GM21447 (cell line): ENCODE results near the gene LIME1.

Experiments used
- ATAC-seq: cut with Tn5 transposase; IDR thresholded peaks from one replicate; pipeline ENCODE4 v1.9.1; 2021; ENCODE audit not compliant: unreplicated experiment

The LIME1 gene

DNA sequence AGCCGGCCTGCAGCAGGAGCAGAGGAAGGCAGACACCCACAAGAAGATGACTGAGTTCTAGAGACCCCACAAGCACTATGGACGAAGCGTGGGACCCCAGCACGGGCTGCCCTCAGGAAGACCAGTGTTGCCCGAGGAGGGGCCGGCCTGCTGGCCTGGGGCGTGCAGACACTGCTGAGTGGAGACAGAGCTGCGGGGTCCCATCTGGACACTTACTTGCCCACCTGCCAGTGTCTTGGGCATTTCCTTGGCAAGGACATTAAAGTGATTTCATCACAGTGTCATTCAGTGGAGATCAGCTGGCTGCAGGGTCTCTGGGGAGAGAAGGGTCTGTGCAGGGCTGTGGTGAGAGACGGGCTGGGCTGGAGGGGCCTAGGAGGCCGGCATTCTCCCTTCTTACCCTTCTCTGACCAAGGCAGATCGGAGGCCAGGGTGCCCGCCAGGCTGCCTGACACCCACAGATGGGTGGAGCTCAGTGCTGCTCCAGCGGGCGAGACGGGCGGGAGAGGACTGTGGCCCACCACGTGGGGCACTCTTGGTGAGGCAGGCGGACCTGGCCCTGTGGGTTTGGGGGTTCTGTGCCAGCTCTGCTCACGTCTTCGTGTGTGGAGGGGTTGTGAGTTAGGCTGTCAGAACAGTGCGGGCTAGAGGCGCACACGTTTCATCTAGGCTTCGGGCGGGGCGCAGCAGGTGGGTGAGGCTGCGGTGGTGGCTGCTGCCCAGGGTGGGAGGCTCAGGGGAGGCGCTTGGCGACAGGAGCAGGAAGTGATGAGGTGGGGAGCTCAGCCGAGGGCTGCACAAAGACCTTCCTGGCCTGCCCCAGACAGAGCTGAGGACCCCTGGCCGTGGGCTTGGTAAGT is at the start of gene LIME1:
Gene LIME1 (plus strand): TSS at position 806 of the 860 bp plus-strand sequence. CDS start 886 bp downstream, outside the sequence.
- no peak for ATAC-seq

DNA sequence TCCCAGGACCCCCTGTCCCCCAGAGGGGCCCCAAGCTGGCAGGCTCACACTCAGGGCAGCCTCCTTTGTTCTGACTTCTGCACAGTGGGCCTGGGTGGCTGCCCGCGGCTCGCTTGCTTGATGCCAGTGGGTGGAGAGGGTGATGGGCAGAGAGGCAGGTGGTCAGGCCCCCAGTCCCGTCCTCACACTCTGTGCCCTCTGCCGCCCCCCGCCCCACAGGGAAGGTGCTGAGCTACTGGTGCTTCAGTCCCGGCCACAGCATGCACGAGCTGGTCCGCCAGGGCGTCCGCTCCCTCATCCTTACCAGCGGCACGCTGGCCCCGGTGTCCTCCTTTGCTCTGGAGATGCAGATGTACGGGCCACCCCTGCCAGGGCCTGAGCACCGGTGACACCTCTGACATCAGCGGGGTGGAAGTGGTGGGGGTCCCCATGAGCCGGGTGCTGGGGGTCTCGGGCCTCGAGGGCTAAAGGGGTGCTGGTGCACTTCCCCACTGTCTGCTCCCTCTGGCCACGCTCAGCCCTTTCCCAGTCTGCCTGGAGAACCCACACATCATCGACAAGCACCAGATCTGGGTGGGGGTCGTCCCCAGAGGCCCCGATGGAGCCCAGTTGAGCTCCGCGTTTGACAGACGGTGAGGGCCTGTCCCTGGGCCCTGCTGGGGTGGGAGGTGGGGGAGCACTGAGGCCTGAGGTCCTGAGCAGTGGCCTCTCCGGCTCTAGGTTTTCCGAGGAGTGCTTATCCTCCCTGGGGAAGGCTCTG is 48.9 kb upstream of the LIME1 start:
- ATAC-seq = no peak

DNA sequence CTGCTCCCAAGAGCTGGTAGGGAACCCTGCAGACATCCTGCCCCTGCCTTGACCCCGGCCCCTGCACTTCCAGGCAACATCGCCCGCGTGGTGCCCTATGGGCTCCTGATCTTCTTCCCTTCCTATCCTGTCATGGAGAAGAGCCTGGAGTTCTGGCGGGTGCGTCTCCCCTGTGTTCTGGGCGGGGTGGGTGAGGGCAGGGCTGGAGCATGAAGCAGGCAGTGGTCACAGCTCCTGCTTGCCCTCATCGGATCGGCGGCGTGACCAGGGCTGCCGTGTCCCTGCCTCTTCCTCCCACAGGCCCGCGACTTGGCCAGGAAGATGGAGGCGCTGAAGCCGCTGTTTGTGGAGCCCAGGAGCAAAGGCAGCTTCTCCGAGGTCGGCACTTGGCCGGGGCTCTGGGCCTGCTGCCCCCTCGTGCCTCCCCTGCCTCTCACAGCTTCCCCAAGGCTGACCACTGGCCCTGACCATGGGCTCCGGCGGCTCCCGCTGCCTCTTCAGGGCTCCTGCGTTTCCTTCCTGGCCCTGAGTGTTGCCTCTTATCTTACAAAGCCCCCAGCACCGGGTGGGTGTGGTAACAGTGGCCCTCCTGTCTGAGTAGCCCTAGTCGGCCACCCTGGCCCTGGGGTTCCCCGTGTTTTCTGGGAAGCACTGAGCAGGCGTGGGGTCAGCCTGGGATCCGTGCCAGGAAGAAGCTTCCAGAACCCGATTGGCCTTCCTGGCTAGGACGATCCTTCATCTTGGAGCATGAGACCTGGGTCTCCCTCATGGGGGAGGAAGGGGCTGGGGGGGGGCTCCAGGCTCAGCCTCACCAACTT is 48.0 kb upstream of the LIME1 start:
- no peak for ATAC-seq

DNA sequence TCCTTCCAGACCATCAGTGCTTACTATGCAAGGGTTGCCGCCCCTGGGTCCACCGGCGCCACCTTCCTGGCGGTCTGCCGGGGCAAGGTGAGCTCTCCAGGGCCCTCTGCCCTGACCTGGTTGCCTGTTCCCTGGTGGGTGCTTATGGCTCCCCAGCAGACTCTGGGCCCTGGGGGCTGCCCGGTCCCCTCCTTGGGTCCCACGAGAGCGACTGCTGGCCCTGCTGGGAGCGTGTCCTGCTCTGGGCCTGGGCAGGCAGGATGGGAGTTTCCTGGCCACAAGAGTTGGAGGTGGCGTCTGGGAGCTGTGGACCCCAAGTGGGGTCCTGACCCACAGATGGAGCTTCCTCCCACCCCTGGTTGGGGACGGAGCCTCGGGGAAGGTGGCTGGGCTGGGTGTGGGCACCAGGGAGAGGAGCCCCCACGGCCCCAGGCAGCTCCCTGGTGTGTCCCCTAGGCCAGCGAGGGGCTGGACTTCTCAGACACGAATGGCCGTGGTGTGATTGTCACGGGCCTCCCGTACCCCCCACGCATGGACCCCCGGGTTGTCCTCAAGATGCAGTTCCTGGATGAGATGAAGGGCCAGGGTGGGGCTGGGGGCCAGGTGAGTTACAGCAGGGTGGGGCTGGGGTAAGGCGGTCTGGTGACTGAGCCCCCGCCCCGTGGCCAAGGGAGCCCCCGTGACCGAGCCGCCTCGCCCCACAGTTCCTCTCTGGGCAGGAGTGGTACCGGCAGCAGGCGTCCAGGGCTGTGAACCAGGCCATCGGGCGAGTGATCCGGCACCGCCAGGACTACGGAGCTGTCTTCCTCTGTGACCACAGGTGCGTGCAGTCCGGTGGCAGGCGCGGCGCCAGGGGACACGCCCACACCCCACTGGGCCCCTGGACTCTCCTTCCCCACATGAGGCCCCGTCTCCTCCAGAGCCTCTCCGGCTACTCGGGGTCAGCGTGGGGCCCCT is 47.1 kb upstream of the LIME1 start:
- no peak for ATAC-seq

GRCh38 chr20:63690003-63690897 is 46.2 kb upstream of the LIME1 start:
- ATAC-seq = no peak

DNA sequence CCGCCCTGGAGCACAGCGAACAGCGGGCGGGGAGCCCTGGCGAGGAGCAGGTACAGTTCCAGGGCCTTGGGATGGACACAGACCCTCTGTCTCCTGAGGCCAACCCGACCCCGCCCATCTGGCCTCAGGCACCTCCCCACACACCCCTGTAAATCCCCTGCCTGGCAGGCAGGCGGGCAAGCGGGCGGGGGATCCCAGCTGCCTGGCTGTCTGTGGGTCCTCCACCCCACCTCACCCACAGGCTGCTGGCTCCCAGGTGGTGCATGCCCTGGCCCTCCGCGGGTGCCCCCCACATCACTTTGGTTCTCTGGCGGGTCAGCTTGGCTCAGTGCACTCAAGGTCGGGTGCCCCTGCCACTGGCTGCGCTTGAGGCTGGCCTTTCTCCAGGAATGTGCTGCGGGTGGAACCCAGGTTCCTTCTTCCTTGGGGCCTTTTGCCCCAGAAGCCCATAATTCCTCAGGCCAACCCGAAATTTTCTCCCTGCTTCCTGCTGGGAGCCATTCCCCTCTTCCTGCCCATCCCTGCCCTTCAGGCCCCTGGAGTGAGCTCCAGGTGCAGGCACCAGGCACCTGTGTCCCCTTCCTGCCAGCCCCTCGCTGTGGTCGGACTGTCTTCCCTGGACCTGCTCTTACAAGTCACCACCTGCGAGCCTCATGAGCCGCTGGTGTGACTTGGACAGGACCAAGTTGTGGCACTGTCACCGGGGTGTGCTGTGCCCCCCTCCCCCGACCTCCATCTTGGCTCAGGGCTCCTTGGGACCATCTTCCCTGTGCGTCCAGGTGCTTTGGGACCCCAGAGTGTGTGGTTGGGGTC is 45.4 kb upstream of the LIME1 start:
- ATAC-seq = no peak

GRCh38 chr20:63691711-63692435 is 44.6 kb upstream of the LIME1 start:
- no peak for ATAC-seq

DNA sequence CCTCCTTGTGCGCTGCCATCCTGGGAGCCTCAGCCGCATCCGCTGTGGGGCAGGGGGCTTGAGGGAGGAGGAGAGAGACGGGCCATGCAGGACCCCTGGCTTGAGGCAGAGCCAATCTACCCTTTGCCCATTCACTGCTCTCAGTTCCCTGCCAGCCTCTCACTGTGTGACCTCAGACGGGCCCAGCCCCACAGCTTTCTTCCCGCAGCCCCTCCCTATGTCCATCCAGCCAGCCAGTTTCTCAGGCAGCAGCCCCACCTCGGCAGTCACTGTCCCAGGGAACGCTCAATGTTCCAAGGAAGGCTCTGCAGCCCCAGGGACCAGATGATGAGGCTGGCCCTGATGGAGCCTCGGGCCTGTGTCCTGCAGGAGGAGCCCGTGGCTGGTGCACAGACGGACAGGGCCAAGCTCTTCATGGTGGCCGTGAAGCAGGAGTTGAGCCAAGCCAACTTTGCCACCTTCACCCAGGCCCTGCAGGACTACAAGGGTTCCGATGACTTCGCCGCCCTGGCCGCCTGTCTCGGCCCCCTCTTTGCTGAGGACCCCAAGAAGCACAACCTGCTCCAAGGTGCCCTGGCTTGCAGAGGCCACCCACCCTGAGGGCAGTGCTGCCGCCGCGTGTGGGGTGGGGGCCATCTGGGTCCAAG is 43.9 kb upstream of the LIME1 start:
- ATAC-seq = no peak

GRCh38 chr20:63693083-63693732 is 43.3 kb upstream of the LIME1 start:
- ATAC-seq = no peak

DNA sequence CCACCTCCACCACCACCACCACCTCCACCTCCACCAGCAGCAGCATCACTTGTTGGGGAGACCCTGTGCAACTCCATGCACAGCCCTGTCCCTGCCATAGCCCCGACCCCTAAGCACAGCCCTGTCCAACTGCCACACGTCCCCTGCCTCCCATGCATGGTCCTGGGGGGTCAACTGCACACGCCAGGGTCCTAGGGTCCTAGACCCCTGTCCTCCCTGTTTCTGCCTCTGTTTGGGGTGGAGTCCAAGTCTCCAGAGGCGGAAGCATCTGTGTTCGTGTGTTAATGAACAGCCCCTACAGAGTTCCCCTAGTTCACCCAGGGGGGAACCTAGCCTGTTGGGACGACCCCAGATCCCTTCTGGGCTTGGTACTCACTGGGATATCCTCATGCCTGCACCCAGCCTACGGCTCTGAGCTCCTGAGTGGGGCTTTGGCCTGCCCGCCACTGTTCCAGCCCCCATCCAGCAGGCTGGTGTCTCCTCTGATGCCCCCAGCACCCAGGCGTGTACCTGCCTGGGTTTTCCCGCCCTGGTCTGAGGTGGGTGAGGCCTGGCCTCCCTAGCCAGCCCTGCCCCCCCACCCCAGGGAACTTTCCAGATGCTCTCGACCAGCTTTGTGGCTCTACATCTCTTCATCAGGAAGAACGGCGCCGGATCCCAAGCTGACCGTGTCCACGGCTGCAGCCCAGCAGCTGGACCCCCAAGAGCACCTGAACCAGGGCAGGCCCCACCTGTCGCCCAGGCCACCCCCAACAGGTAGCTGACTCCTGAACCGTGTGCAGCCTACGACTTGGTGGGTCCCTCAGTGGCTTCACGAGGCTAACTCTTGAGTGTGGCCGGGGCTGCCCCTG is 42.5 kb upstream of the LIME1 start:
- ATAC-seq = no peak

DNA sequence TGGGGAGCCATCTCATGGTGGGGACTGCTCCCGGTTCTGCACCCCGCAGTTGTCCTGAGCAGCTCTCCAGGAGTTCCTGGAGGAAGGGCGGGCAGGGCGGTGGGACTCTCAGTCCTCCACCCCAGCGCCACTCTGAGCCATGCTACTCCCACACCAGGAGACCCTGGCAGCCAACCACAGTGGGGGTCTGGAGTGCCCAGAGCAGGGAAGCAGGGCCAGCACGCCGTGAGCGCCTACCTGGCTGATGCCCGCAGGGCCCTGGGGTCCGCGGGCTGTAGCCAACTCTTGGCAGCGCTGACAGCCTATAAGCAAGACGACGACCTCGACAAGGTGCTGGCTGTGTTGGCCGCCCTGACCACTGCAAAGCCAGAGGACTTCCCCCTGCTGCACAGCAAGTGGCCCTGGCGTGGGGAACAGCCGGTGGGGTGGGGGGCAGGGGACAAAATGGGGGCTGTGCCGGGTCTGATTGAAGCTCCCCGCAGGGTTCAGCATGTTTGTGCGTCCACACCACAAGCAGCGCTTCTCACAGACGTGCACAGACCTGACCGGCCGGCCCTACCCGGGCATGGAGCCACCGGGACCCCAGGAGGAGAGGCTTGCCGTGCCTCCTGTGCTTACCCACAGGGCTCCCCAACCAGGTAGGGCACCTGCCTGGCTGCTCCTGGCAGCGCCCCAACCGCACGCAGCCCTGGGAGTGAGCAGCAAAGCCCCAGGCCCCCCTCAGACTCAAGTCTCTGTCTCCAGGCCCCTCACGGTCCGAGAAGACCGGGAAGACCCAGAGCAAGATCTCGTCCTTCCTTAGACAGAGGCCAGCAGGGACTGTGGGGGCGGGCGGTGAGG is 41.7 kb upstream of the LIME1 start:
- no peak for ATAC-seq

GRCh38 chr20:63695424-63696305 is 40.8 kb upstream of the LIME1 start:
- ATAC-seq = no peak

DNA sequence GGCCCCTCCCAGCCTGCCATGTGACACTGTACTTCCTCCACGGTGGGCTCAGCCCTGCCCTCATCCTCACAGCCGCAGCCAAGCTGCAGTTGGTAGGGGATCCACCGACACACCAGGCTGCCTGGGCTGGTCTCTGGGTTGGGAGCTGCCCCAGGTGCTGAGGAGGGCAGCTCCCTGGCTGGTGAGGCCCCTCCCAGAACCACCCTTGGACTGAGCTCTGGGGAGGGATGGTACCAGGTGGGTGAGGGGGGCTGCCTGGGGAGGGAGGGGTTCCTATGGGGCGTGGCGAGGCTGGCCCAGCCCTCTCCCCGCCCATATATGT is 40.2 kb upstream of the LIME1 start:
- no peak for ATAC-seq
